CD4-positive, alpha-beta T cell treated with Interleukin-15 for 4 hours (primary cell): ENCODE results near the gene SLC24A2.
"Not testable (repeated sequence)": the region's sequence is repeated elsewhere in the genome, so short reads cannot be mapped to it uniquely, and the experiment has no call there.

Source experiments
- DNase-seq: peaks from one replicate; pipeline ENCODE4 v3.0.0-alpha.2; 2020; ENCODE audit warnings: low spot score

Gene SLC24A2

GRCh38 chr9:19788614-19789271 is at the start of gene SLC24A2:
Gene SLC24A2 (minus strand): TSS chr9:19789037.
- no peak for DNase-seq

- not testable (repeated sequence) for DNase-seq
Measured at GRCh38 chr9:19833331-19833730, 44.5 kb upstream of the SLC24A2 start.

GRCh38 chr9:19830796-19831195 is 42.0 kb upstream of the SLC24A2 start:
- DNase-seq, result no peak

GRCh38 chr9:19828576-19829109 is 39.8 kb upstream of the SLC24A2 start:
- no peak for DNase-seq

GRCh38 chr9:19816769-19817168 is 27.9 kb upstream of the SLC24A2 start:
- no peak for DNase-seq

GRCh38 chr9:19812194-19812593 is 23.4 kb upstream of the SLC24A2 start:
- no peak for DNase-seq

- DNase-seq, result no peak
Measured at GRCh38 chr9:19809422-19810269, 20.8 kb upstream of the SLC24A2 start.

- no peak for DNase-seq
Measured at GRCh38 chr9:19807182-19807892, 18.5 kb upstream of the SLC24A2 start.

- no peak for DNase-seq
Measured at GRCh38 chr9:19804431-19804830, 15.6 kb upstream of the SLC24A2 start.

- DNase-seq, result no peak
Measured at GRCh38 chr9:19800884-19801283, 12.0 kb upstream of the SLC24A2 start.

GRCh38 chr9:19799784-19800183 is 10.9 kb upstream of the SLC24A2 start:
- no peak for DNase-seq

GRCh38 chr9:19788152-19788551 is 685 bp downstream of the SLC24A2 start:
- no peak for DNase-seq

GRCh38 chr9:19787672-19788071 is 1.2 kb downstream of the SLC24A2 start:
- no peak for DNase-seq

- DNase-seq, result no peak
Measured at GRCh38 chr9:19785230-19785629, 3.6 kb downstream of the SLC24A2 start.

GRCh38 chr9:19784136-19784535 is 4.7 kb downstream of the SLC24A2 start:
- DNase-seq, result no peak

GRCh38 chr9:19783500-19783899 is 5.3 kb downstream of the SLC24A2 start:
- no peak for DNase-seq

GRCh38 chr9:19782005-19782404 is 6.8 kb downstream of the SLC24A2 start:
- DNase-seq, result no peak

- DNase-seq, result no peak
Measured at GRCh38 chr9:19781240-19781639, 7.6 kb downstream of the SLC24A2 start.

- no peak for DNase-seq
Measured at GRCh38 chr9:19771446-19771845, 17.4 kb downstream of the SLC24A2 start.

GRCh38 chr9:19770973-19771372 is 17.9 kb downstream of the SLC24A2 start:
- no peak for DNase-seq

GRCh38 chr9:19769213-19769612 is 19.6 kb downstream of the SLC24A2 start:
- DNase-seq, result no peak

- DNase-seq, result no peak
Measured at GRCh38 chr9:19768798-19769197, 20.0 kb downstream of the SLC24A2 start.

- DNase-seq, result no peak
Measured at GRCh38 chr9:19759066-19759465, 29.8 kb downstream of the SLC24A2 start.
